GM10266 (cell line): ENCODE results near the gene LIPC.

ENCODE experiments used
- DNase-seq: peaks from one replicate; pipeline ENCODE4 v3.0.0; 2012; ENCODE audit errors: extremely low spot score
- TF ChIP-seq, protein P1 (sequence below): IDR thresholded peaks from 2 replicates; pipeline ENCODE4 v1.5.1; 2012; ENCODE audit warnings: mild to moderate bottlenecking, low read depth; ENCODE audit not compliant: control insufficient read depth, insufficient read depth; ENCODE audit errors: missing control alignments

LIPC gene

DNA sequence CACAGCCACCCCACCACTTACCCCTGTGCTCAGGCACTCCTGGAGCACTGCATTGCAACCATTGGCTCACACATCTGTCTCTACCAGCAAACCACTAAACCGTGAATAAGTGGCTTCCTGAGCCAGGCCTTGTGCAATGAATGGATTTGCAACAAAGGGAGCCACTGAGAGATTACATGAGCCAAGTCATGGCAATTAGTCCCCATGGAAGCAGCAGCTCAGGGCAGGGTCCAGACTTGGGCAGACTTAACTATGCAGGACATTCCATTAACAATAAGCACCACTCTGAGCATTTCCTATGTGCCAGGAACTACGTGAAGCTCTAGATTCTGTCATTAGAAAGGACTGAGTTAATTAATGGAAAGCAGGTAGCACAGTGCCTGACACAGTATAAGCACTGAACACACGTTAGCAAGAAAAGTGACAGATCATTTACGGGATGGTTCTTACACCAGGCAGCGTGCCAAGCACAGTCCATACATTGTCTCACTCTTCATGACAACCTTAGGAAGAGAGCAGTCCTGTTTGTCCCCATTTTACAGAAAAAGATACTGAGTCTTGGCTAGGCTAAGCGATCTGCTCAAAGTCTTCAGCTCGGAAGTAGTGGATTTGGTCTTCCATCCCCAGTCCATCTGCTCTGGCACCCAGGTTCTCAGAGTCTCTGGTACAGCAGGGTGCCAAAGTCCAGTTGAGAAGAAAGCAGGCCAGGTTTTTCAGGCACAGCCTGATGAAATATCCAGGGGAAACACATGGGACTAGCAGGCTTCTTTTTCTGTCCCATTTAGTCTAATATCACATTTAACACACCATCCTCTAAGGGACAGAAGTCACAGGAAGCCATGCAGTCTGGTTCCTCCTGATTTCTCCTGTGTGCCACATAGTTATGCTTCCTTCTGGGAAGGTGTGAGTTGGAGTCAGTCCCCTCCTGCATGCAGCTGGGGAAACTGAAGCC is 44.1 kb downstream of the LIPC start:
- DNase-seq = no peak
- TF ChIP-seq, protein P1, sequence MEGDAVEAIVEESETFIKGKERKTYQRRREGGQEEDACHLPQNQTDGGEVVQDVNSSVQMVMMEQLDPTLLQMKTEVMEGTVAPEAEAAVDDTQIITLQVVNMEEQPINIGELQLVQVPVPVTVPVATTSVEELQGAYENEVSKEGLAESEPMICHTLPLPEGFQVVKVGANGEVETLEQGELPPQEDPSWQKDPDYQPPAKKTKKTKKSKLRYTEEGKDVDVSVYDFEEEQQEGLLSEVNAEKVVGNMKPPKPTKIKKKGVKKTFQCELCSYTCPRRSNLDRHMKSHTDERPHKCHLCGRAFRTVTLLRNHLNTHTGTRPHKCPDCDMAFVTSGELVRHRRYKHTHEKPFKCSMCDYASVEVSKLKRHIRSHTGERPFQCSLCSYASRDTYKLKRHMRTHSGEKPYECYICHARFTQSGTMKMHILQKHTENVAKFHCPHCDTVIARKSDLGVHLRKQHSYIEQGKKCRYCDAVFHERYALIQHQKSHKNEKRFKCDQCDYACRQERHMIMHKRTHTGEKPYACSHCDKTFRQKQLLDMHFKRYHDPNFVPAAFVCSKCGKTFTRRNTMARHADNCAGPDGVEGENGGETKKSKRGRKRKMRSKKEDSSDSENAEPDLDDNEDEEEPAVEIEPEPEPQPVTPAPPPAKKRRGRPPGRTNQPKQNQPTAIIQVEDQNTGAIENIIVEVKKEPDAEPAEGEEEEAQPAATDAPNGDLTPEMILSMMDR = no peak

DNA sequence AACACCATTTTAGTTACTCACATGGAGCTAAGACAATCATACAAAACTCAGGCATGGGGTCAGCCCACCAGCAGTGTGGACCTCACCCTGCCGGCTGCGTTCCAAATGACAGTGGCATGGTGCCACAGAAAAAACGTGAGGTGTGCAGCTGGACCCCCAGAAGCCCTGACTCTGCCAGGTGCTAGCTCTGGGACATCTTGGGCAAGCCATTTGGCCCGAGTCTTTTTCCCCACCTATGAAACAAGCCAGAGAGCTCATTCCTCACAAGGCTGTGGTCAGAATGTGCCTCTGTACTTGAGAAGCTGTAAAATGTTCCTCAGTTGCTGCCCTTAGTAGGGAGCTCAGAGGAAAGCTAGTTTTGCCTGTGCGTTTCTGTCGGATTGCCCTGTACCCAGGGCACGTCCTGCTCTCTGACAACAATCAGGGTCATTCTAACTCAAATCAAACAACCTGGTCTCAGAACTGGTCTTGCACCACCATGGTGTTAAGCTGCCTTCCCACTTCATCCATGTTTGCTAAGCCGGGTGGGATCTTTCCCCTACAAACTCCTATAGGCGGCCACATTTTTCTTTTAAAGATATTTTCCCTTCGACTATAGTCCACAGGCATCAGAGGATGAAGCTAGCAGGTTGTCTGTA is 44.9 kb downstream of the LIPC start:
- TF ChIP-seq, protein P1 = no peak

DNA sequence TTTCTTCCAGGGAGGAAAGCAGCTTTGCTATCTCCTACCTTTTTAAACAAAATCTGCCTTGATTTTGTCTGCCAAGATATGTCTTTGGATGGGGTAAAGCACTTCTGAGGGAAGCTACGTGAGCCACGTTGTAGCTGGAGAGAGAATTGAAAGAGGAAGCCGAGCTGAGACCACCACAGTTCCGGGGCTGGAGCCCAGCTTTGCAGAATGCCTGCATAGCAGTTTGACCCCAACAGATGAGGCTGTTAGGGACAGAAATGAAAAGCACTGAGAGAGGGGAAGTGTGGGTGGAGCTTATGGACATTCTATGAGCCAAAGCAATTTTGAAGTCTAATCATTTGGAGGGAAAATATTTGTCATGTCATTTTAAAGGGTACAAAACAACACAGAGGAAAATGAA is 45.4 kb downstream of the LIPC start:
- no peak for DNase-seq

More for the DNA sequence above, 44.9 kb downstream of the LIPC start:
- DNase-seq = no peak

DNA sequence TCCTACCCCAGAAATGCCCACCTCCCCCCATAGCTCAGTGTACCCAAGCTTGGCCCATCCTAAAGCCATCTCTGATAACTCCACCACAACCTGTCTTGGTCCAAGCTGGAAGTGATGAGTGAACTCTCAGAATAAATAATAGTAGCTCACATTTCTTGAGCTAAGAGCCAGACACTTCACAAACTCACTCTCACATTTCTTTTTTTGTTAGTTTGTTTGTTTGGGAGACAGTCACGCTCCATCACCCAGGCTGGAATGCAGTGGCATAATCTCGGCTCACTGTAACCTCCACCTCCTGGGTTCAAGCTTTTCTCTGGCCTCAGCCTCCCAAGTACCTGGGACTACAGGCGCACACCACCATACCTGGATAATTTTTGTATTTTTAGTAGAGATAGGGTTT is 46.2 kb downstream of the LIPC start:
- TF ChIP-seq, protein P1 = no peak
- no peak for DNase-seq

More for the DNA sequence above, 45.4 kb downstream of the LIPC start:
- TF ChIP-seq, protein P1 = no peak

DNA sequence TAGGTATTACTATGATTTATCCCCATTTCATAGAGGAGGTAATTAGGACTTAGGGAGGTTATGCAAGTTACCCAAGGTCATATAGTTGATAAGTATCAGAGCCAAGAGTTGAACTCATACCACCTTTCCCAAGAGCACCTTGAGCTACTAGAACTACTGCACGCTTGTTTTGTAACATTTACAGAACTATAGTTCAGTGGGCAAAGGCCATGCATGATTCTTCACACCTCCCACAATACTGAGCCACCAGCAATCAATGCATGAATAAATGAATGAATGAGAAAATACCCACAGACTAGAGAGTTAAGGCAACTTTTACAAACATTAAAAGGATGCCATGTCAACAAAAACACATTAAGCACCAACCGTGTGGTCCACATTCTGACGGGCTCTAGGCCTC is 46.8 kb downstream of the LIPC start:
- TF ChIP-seq, protein P1 = no peak
- DNase-seq = no peak

DNA sequence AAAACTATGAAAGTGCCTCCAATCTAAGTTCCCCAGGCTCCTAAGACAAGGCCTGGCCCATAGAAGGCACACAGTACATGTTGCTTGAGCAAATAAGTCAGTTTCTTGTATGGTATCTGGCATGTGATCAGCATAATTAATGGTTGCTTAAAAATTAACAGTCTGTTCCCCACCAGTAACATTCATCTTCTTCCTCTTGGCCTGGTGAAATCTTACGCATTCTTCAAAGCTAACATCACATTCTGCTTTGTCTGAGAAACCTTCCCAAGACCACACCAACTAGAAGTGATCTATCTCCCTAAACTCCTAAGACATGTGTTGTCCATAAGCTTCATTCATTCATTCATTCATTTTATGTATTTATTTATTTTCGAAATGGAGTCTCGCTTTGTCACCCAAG is 48.1 kb downstream of the LIPC start:
- DNase-seq = no peak
- TF ChIP-seq, protein P1 = no peak

DNA sequence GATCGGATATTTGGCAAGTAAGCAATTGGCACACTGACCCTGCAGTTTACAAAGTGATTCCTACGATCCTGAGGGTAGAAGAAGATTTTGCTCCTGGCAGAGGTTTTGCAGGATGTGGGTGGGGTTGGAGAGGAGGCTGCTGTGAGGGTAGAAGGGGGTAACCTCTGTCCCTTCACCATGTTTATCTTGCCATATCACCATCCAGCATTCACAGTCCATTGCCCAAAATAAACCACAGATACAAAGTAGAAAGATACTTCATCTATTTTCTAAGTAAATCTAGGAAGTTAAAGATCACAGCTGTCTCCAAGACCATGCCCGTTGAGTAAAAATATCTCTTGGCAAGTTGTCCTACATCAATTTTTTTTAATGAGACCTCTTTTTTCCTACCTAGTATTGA is 51.6 kb downstream of the LIPC start:
- no peak for DNase-seq
- TF ChIP-seq, protein P1 = no peak
